Duodenal mucosa (tissue), 2 donors: ENCODE results near the gene CP.
"Not testable (repeated sequence)": the region's sequence is repeated elsewhere in the genome, so short reads cannot be mapped to it uniquely, and the experiment has no call there.

ENCODE experiments used
- H3K27ac ChIP-seq: one replicate; pipeline ENCODE4 v1.7.0; 2013; ENCODE audit warnings: low read depth, low read length
- H3K27me3 ChIP-seq, 2 donors: one replicate each; pipeline ENCODE4 v1.7.0; 2013; ENCODE audit warnings: low read length in 2 of 2, control low read depth in 1 of 2; ENCODE audit not compliant: insufficient read depth in 2 of 2, control insufficient read depth in 1 of 2
- H3K36me3 ChIP-seq, 2 donors: one replicate each; pipeline ENCODE4 v1.7.0; 2013; ENCODE audit warnings: low read length in 2 of 2, control low read depth in 1 of 2; ENCODE audit not compliant: insufficient read depth in 2 of 2, control insufficient read depth in 1 of 2
- H3K4me1 ChIP-seq, 2 donors: one replicate each; pipeline ENCODE4 v1.7.0; 2013; ENCODE audit warnings: low read length in 2 of 2, control low read depth in 1 of 2; ENCODE audit not compliant: insufficient read depth in 2 of 2, control insufficient read depth in 1 of 2
- H3K4me3 ChIP-seq, 2 donors: one replicate each; pipeline ENCODE4 v1.7.0; 2013; ENCODE audit warnings: low read length in 2 of 2, low read depth in 1 of 2
- H3K9ac ChIP-seq, 2 donors: one replicate each; pipeline ENCODE4 v1.7.0; 2013; ENCODE audit warnings: low read length in 2 of 2, low read depth in 1 of 2
- H3K9me3 ChIP-seq, 2 donors: one replicate each; pipeline ENCODE4 v1.7.0; 2013; ENCODE audit warnings: low read length in 2 of 2, control low read depth in 1 of 2; ENCODE audit not compliant: control insufficient read depth in 1 of 2

The CP gene

DNA sequence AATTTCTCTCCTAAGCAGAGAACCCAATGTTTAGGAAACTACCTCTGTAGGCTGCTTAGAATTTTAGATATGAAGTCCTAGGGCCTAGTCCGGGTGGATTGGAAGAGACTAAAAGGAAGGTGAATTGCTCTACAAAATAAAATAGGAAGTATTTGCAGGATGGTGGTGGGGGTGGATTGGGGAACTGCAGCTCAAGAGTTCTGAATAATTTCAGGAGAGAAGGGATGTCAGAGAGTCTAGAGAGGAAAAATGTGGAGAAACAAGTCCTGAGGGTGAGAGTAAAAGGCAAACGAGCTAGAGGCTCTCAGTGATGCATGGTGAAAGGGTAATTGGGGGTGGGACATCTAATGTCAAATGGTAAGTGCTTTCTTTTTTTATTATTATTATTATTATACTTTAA lies 10.2 kb upstream of the CP start:
- Histone ChIP-seq H3K9me3 (no peaks in the 10 kb centered on the region), H3K36me3 (no peaks in the 10 kb centered on the region), H3K27ac (no peak overlapping the region), H3K27me3 (no peaks in the 10 kb centered on the region), H3K9ac (no peak overlapping the region), H3K4me3 (no peak overlapping the region), H3K4me1 (peaks cover 16 to 17% of the 10 kb centered on the region in 2 donors)

DNA sequence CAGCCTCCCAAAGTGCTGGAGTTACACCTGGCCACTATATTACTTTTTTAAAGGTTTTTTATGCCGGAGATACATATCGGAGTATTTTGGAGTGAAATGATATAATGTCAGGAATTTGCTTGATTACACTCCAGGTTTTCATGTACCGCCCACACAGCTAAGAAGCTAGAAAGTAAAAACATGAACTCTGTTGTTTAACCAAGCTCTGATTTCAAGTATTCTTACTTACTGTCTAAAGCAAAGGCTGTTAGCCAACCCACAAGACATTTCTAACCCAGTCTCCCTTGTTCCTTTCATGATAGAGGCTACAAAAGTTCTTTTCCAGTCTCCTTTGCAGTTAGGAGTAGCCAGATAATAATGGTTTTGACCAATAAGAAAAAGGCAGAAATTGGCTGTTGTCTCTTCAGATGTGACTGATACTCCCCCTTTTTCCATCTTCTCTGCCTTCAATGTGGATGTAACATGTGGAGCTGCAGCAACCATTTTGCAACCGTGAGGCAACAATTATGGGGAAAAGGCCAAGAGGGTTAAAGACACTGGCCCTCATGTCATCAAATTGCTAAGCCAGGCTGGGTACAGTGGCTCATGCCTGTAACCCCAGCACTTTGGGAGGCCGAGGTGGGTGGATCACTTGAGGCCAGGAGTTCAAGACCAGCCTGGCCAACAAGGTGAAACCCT lies 6.1 kb upstream of the CP start:
- H3K4me3 ChIP-seq = no peak overlapping the region
- peaks cover 4 to 17% of the 10 kb centered on the region in 2 donors for H3K4me1 ChIP-seq
- H3K9ac ChIP-seq = no peak overlapping the region
- no peaks in the 10 kb centered on the region for H3K9me3 ChIP-seq
- H3K27ac ChIP-seq = no peak overlapping the region
- H3K27me3 ChIP-seq = no peaks in the 10 kb centered on the region
- H3K36me3 ChIP-seq = no peaks in the 10 kb centered on the region

DNA sequence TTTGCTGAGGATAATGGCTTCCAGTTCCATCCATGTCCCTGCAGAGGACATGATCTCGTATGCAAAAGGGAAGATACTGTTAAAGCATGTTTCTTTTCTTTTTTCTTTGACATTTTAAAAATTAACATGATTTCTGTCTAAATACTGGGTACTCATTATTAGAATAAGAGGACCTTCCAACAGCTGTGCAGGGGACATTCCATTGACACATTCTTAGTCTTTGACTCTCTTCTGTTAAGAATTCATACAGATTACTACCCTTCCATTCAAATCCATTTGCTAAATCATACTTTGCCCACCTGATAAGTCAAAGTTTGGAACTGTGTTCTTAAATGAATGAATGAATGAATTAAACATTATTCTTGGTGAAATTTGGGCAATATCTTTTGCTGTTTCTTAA lies 5.1 kb upstream of the CP start:
- Histone ChIP-seq H3K4me3 (no peak overlapping the region), H3K27me3 (no peaks in the 10 kb centered on the region), H3K4me1 (peaks cover 4 to 17% of the 10 kb centered on the region in 2 donors), H3K36me3 (no peaks in the 10 kb centered on the region), H3K27ac (no peak overlapping the region), H3K9ac (no peak overlapping the region), H3K9me3 (no peaks in the 10 kb centered on the region)

DNA sequence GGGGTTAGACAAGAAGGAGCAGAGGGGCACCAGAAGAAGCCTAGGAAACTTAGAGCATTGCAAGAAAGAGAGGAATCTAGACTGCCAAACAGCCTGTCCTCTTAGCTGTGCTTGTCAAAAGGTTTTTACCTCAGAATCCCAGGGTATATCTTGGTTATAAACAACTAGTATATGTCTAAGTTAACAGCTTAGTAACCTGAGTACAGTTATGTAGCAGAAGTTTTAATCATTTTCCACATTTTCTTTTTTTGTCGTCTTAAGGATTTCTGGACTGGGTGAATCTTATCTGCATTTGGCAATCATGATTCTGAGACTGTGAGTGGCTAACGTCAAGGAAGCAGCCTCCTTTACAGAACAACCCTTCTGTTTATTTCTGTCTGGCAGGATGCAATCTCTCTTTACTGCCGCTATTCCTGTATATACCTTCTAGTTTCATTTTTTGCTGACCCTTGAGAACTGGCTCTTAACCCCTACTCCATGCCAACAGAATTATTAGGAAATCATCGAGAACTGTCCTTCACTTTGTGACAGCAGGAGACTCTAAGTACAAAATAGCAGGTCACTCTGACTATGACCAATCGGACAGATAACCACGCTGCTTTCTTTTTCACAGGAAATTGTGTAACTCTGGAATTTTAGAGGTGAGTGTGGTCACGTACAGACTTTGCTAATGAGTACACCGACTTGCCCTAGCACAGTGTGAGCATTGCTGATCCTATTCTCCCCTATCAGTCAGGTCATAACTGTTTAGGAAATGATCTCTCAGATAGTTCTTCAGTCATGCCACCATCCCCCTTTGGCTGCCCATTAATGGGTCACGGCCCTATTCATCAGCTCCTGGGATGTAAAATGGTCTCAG lies 3.3 kb upstream of the CP start:
- Histone ChIP-seq H3K4me3 (peak overlapping the region; percentile 48 to 64), H3K9ac (peak overlapping the region in 1 of 2 donors; percentile 1), H3K9me3 (no peaks in the 10 kb centered on the region), H3K27me3 (no peaks in the 10 kb centered on the region), H3K4me1 (peaks cover 4 to 17% of the 10 kb centered on the region in 2 donors), H3K36me3 (no peaks in the 10 kb centered on the region), H3K27ac (peak overlapping the region; percentile 63)

DNA sequence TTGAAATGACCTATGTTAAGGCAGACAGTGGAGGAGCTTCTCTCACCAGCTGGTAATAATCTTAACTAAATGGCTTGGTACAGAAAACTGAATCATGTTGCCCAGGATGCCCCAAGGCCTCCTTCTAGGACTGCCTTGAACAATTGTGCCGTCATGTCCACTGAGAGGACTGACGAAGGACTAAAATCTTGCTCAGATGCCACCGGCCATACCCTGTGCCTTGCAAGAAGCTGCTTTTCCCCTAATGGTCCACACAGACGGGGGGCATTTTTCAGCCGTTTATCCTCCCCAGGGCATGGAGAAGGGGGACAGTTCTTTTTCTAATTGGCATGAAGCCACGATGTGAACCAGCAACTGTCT lies 1.8 kb upstream of the CP start:
- Histone ChIP-seq H3K4me3 (no peak overlapping the region), H3K9me3 (no peaks in the 10 kb centered on the region), H3K4me1 (peaks cover 4 to 17% of the 10 kb centered on the region in 2 donors), H3K9ac (no peak overlapping the region), H3K27ac (no peak overlapping the region), H3K27me3 (no peaks in the 10 kb centered on the region), H3K36me3 (no peaks in the 10 kb centered on the region)

DNA sequence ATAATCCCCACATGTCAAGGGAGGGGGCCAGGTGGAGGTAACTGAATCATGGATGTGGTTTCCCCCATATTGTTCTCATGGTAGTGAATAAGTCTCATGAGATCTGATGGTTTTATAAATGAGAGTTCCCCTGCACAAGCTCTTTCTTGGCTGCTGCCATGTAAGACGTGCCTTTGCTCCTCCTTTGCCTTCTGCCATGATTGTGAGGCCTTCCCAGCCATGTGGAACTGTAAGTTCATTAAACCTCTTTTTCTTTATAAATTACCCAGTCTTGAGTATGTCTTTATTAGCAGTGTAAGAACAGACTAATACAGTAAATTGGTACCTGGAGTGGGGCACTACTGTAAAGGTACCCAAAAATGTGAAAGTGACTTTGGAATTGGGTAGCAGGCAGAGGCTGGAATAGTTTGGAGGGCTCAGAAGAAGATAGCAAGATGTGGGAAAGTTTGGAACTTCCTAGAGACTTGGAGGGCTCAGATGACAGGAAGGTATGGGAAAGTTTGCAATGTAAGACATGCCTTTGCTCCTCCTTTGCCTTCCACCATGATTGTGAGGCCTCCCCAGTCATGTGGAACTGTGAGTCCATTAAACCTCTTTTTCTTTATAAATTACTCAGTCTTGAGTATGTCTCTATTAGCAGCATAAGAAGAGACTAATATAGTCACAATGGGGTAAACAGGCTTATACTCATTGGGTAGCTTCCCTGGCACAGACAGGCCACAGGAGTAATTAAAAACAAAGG lies 2.1 kb downstream of the CP start:
- H3K9me3 ChIP-seq, H3K27ac ChIP-seq, H3K4me3 ChIP-seq: not testable (repeated sequence)

DNA sequence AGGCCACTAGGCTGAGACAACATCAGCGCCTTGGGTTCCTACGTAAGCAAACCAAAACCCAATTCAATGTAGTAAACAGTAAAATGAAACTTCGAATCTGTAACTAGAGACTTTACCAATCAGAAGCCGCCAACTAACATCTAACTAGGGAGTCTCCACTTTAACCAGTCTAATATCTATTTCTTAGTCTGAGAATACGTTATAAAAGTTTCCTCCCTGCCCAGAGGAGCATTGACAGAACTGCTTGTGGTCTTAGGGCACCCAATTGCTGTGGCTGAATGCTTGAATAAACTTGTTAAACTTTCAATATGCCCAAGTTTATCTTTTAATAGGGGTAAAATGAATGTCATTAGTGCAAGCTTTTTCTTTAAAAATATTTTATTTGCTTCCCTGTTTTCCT lies 4.3 kb downstream of the CP start:
- peaks cover 22 to 29% of the 10 kb centered on the region in 2 donors for H3K4me1 ChIP-seq
- no peaks in the 10 kb centered on the region for H3K36me3 ChIP-seq
- H3K27ac ChIP-seq = no peak overlapping the region
- H3K9me3 ChIP-seq = no peaks in the 10 kb centered on the region
- H3K27me3 ChIP-seq = no peaks in the 10 kb centered on the region
- H3K4me3 ChIP-seq = no peak overlapping the region
- no peak overlapping the region for H3K9ac ChIP-seq

More for the DNA sequence above, 2.1 kb downstream of the CP start:
- not testable (repeated sequence) for H3K36me3 ChIP-seq, H3K27me3 ChIP-seq, H3K9ac ChIP-seq
- H3K4me1 ChIP-seq = peaks cover 21 to 31% of the 10 kb centered on the region in 2 donors

DNA sequence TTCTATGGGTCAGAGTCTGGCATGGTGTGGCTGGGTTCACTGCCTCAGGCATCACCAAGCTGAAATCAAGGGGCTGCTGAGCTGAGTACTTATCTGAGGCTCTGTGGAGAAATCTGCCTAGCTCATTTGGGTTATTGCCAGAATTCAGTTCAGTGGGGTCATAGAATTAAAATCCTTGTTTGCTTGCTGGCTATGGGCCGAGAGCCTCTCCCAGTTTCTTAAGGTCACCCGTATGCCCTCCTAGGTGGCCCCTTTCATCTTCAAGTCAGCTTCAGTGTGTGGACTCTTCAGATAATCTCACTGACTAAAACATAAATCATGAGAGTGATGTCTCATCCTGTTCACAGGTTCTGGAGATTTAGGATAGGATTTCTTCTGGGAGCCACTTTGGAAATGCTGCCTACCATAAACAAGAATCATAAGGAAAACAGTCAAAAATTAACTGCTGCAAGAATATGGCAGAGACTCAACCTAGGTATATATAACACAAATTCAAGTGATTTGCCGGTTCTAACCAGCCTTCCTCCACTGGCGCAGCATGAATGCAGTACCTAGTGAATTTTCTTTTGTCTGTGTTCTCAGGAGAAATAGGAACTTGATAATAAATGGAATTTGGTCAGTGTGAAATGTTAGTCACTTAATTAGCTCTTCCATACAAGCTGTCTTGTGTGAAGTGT lies 5.3 kb downstream of the CP start:
- H3K27ac ChIP-seq = no peak overlapping the region
- peaks cover 22 to 29% of the 10 kb centered on the region in 2 donors for H3K4me1 ChIP-seq
- no peaks in the 10 kb centered on the region for H3K9me3 ChIP-seq
- no peaks in the 10 kb centered on the region for H3K27me3 ChIP-seq
- H3K4me3 ChIP-seq = no peak overlapping the region
- H3K36me3 ChIP-seq = no peaks in the 10 kb centered on the region
- H3K9ac ChIP-seq = no peak overlapping the region

DNA sequence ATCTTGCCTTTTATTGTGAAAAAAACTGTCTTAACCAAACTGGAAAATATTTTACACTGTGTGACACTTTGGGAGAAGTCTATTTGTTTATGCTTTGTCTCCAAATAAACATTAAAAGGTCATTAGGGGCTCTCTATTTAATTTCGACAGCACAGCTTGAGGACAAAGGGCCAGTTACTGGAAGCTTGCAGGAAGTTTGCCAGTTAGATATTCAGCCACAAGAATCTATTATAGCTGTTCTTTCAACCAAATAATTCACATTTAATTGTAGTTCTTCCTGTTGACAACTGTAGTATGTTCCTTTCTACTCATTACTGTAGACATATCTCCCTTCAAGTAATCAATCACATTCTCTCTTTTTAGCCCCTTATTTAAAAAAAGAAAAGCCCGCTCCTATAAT lies 6.1 kb downstream of the CP start:
- Histone ChIP-seq H3K4me1 (peaks cover 22 to 29% of the 10 kb centered on the region in 2 donors), H3K36me3 (no peaks in the 10 kb centered on the region), H3K27ac (no peak overlapping the region), H3K27me3 (no peaks in the 10 kb centered on the region), H3K9me3 (no peaks in the 10 kb centered on the region), H3K9ac (no peak overlapping the region), H3K4me3 (no peak overlapping the region)
